SK-N-MC (cell line): ENCODE results near the gene FAT2.

Experiments
- DNase-seq: peaks from one replicate; pipeline ENCODE4 v3.0.0-alpha.2; 2011; ENCODE audit warnings: low read depth, low spot score
- H3K27ac ChIP-seq: fragments of 200-600 bp; sonication (generic); 2 replicates; pipeline ENCODE4 v1.5.1; 2016; ENCODE audit warnings: mixed run types
- H3K36me3 ChIP-seq: fragments of 200-600 bp; sonication (generic); 2 replicates; pipeline ENCODE4 v1.6.1; 2017; ENCODE audit warnings: antibody characterized with exemption, low read length, mixed read lengths; ENCODE audit not compliant: insufficient read depth
- H3K4me3 ChIP-seq: fragments of 200-600 bp; sonication (generic); 2 replicates; pipeline ENCODE4 v1.5.1; 2016
- H3K9ac ChIP-seq: fragments of 200-600 bp; sonication (generic); 2 replicates; pipeline ENCODE4 v1.8.0; 2017; ENCODE audit warnings: mixed run types, mixed read lengths; ENCODE audit not compliant: insufficient read length
- H3K9me3 ChIP-seq: fragments of 200-600 bp; sonication (generic); 2 replicates; pipeline ENCODE4 v1.6.1; 2017; ENCODE audit warnings: low read depth, mild to moderate bottlenecking, antibody characterized with exemption, low read length, moderate library complexity, mixed read lengths
- EZH2 ChIP-seq: fragments of 200-600 bp; sonication (generic); IDR thresholded peaks from one replicate; pipeline ENCODE4 v1.6.1; 2017; ENCODE audit warnings: antibody characterized with exemption
- FOXP2 ChIP-seq: optimal IDR thresholded peaks from 2 replicates; pipeline ENCODE3; 2011; ENCODE audit warnings: mild to moderate bottlenecking, moderate library complexity; ENCODE audit not compliant: insufficient read depth; ENCODE audit errors: extremely low read length, control extremely low read depth
- POLR2AphosphoS5 ChIP-seq: IDR thresholded peaks from 2 replicates; pipeline ENCODE4 v1.6.1; 2012; ENCODE audit warnings: mild to moderate bottlenecking, low read depth, low read length, borderline replicate concordance

Gene FAT2, protein sequence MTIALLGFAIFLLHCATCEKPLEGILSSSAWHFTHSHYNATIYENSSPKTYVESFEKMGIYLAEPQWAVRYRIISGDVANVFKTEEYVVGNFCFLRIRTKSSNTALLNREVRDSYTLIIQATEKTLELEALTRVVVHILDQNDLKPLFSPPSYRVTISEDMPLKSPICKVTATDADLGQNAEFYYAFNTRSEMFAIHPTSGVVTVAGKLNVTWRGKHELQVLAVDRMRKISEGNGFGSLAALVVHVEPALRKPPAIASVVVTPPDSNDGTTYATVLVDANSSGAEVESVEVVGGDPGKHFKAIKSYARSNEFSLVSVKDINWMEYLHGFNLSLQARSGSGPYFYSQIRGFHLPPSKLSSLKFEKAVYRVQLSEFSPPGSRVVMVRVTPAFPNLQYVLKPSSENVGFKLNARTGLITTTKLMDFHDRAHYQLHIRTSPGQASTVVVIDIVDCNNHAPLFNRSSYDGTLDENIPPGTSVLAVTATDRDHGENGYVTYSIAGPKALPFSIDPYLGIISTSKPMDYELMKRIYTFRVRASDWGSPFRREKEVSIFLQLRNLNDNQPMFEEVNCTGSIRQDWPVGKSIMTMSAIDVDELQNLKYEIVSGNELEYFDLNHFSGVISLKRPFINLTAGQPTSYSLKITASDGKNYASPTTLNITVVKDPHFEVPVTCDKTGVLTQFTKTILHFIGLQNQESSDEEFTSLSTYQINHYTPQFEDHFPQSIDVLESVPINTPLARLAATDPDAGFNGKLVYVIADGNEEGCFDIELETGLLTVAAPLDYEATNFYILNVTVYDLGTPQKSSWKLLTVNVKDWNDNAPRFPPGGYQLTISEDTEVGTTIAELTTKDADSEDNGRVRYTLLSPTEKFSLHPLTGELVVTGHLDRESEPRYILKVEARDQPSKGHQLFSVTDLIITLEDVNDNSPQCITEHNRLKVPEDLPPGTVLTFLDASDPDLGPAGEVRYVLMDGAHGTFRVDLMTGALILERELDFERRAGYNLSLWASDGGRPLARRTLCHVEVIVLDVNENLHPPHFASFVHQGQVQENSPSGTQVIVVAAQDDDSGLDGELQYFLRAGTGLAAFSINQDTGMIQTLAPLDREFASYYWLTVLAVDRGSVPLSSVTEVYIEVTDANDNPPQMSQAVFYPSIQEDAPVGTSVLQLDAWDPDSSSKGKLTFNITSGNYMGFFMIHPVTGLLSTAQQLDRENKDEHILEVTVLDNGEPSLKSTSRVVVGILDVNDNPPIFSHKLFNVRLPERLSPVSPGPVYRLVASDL (N-terminal part only)

GRCh38 chr5:151591144-151591819 is at the start of gene FAT2:
Gene FAT2 (minus strand): TSS chr5:151591331. CDS start chr5:151568931, 22,400 bp downstream.
- Histone ChIP-seq H3K4me3 (no peak within 1 kb of the TSS), H3K36me3 (no peaks in the 10 kb centered on the region), H3K9me3 (no peaks in the 10 kb centered on the region), H3K9ac (no peak within 1 kb of the TSS), H3K27ac (no peak within 1 kb of the TSS)
- TF ChIP-seq POLR2AphosphoS5 = no peak
- TF ChIP-seq FOXP2 = no peak
- TF ChIP-seq EZH2 = no peak
- no peak for DNase-seq

- Histone ChIP-seq H3K4me3 (no peak overlapping the region), H3K9ac (no peak overlapping the region), H3K36me3 (no peaks in the 10 kb centered on the region), H3K9me3 (no peaks in the 10 kb centered on the region), H3K27ac (no peak overlapping the region)
- no peak for DNase-seq
- no peak for TF ChIP-seq POLR2AphosphoS5
- TF ChIP-seq FOXP2 = no peak
- TF ChIP-seq EZH2 = no peak
These were observed 47.5 kb upstream of the FAT2 start for GRCh38 chr5:151638619-151639018.

GRCh38 chr5:151637676-151638075 is 46.5 kb upstream of the FAT2 start:
- no peak for TF ChIP-seq POLR2AphosphoS5
- no peak for TF ChIP-seq EZH2
- no peak for TF ChIP-seq FOXP2
- no peaks in the 10 kb centered on the region for H3K9me3 ChIP-seq
- no peak for DNase-seq

GRCh38 chr5:151633892-151634291 is 42.8 kb upstream of the FAT2 start:
- Histone ChIP-seq H3K9ac (no peak overlapping the region), H3K4me3 (no peak overlapping the region), H3K9me3 (no peaks in the 10 kb centered on the region), H3K36me3 (no peaks in the 10 kb centered on the region), H3K27ac (no peak overlapping the region)
- no peak for DNase-seq
- TF ChIP-seq POLR2AphosphoS5 (no peak), FOXP2 (no peak), EZH2 (no peak)

More at GRCh38 chr5:151637676-151638075, 46.5 kb upstream of the FAT2 start:
- Histone ChIP-seq H3K9ac (no peak overlapping the region), H3K27ac (no peak overlapping the region), H3K36me3 (no peaks in the 10 kb centered on the region), H3K4me3 (no peak overlapping the region)

DNA sequence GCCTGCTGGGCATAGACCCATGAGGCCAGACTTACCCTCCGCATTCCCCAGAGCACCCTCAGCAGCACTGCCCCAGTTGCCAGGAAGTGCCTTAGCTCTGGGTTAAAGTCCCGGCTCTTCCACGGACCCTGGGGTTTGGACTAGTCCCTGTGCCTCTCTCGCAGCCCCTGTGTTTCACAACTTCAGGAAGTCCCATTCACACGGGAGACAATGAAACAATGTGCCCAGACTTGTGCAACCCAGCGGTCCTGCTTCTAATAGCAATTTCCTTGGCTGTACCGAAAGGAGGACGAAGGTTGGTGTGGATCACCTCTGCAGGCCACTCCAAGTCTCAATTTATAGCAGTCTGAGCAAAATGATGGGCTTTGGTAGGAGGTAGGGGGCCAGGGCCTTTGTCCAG is 41.8 kb upstream of the FAT2 start:
- Histone ChIP-seq H3K9ac (no peak overlapping the region), H3K4me3 (no peak overlapping the region), H3K36me3 (no peaks in the 10 kb centered on the region), H3K9me3 (no peaks in the 10 kb centered on the region), H3K27ac (no peak overlapping the region)
- TF ChIP-seq EZH2 (no peak), FOXP2 (no peak), POLR2AphosphoS5 (no peak)
- no peak for DNase-seq

DNA sequence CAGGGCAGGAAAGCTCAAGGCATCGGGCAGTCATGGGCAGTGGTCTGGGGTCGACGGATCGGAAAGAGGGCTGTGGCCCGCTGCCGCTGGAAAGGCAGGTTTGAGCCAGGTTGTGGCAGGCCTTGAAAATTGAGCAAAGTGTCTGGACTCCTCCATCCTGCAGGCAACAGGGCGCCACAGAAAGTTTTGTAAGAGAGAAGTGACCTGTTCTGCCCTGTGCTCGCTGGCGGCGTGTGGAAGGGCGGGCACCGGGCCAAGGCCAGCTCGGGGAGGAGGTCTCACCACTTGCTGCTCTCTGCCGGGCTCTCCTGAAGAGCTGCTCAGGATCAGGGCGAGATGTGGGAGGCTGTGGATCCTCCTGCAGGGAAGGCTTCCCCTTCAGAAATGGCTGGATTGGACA is 41.4 kb upstream of the FAT2 start:
- Histone ChIP-seq H3K9me3 (no peaks in the 10 kb centered on the region), H3K36me3 (no peaks in the 10 kb centered on the region), H3K9ac (no peak overlapping the region), H3K4me3 (no peak overlapping the region), H3K27ac (no peak overlapping the region)
- TF ChIP-seq EZH2 = no peak
- DNase-seq = no peak

GRCh38 chr5:151631941-151632340 is 40.8 kb upstream of the FAT2 start:
- no peak for DNase-seq
- no peak for TF ChIP-seq EZH2
- TF ChIP-seq FOXP2 = no peak
- TF ChIP-seq POLR2AphosphoS5 = no peak

DNA sequence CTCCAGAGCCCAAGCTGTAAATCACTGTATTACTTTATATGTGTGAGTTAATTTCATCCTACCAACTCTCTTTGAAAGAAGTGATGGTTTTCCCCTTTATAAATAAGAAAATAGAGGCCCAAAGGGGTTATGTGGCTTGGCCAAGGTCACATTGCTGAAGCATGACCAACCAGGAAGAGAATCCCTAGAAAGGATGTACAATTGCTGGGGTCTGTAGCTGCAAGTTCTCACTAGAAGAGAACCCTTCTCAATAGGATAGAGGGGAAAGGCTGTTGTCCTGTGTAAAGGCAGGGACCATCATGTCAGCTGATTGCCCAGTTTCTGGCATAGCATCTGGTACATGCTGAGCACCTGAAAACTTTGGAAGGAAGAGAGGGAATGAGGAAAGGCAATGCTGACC is 39.0 kb upstream of the FAT2 start:
- H3K9ac ChIP-seq = no peak overlapping the region
- no peak for DNase-seq
- no peaks in the 10 kb centered on the region for H3K36me3 ChIP-seq
- no peaks in the 10 kb centered on the region for H3K9me3 ChIP-seq
- H3K4me3 ChIP-seq = no peak overlapping the region
- H3K27ac ChIP-seq = no peak overlapping the region
- TF ChIP-seq EZH2 (no peak), POLR2AphosphoS5 (no peak), FOXP2 (no peak)

More at GRCh38 chr5:151631941-151632340, 40.8 kb upstream of the FAT2 start:
- H3K4me3 ChIP-seq = no peak overlapping the region
- H3K9ac ChIP-seq = no peak overlapping the region
- no peaks in the 10 kb centered on the region for H3K9me3 ChIP-seq
- no peak overlapping the region for H3K27ac ChIP-seq
- no peaks in the 10 kb centered on the region for H3K36me3 ChIP-seq
